ENCODE results near the gene DZIP1. TPM values are rescaled to one million over a fixed set of nuclear protein-coding genes. Genes with fewer than 3 reads are reported as not detected.

Gene DZIP1
- total and polyA plus RNA-seq, 12 donors: 6.7 to 16.7 (median 9.9) TPM

- DNase-seq: no peak
- intact Hi-C loops (cut with DNase I): no loop called here
- no peaks in the 10 kb centered on the region for H3K9me3 ChIP-seq (replicated peaks in 1 of 3)
- no peak overlapping the region for H3K4me3 ChIP-seq
- H3K4me1 ChIP-seq (replicated peaks in 1 of 2): no peaks in the 10 kb centered on the region
- H3K36me3 ChIP-seq (replicated peaks in 1 of 2): no peaks in the 10 kb centered on the region
- no peak overlapping the region for H3K27ac ChIP-seq
- WGBS, 4 donors: 36 to 57% (median 47%) methylated on average over 1 of the region's 1 CpG
- no peaks in the 10 kb centered on the region for H3K27me3 ChIP-seq
- TF ChIP-seq CTCF (IDR thresholded peaks at IDR 0.05) (no peak), POLR2A (IDR thresholded peaks at IDR 0.05) (no peak)
Observed at GRCh38 chr13:95593462-95593861, 51.0 kb downstream of the DZIP1 start.

GRCh38 chr13:95588721-95589120, 55.8 kb downstream of the DZIP1 start:
- no peaks in the 10 kb centered on the region for H3K9me3 ChIP-seq (replicated peaks in 1 of 3)
- TF ChIP-seq CTCF (IDR thresholded peaks at IDR 0.05) (no peak), POLR2A (IDR thresholded peaks at IDR 0.05) (no peak)
- no peak overlapping the region for H3K27ac ChIP-seq
- no peak overlapping the region for H3K4me3 ChIP-seq
- H3K4me1 ChIP-seq (replicated peaks in 1 of 2): no peaks in the 10 kb centered on the region
- WGBS, 4 donors: 95 to 98% (median 96%) methylated on average over 2 of the region's 2 CpGs
- peaks cover 0 to 5% of the 10 kb centered on the region in 2 donors for H3K36me3 ChIP-seq (replicated peaks in 1 of 2)
- no peak for DNase-seq
- intact Hi-C loops (cut with DNase I): no loop called here
- H3K27me3 ChIP-seq: no peaks in the 10 kb centered on the region

- DNase-seq: no peak
- H3K27me3 ChIP-seq: no peaks in the 10 kb centered on the region
- H3K4me1 ChIP-seq (replicated peaks in 1 of 2): no peaks in the 10 kb centered on the region
- H3K9me3 ChIP-seq (replicated peaks in 1 of 3): no peaks in the 10 kb centered on the region
- intact Hi-C loops (cut with DNase I): no loop called here
- 85 to 91% (median 87%) methylated on average over 3 of the region's 3 CpGs for WGBS, 4 donors
- H3K36me3 ChIP-seq (replicated peaks in 1 of 2): peaks cover 0 to 5% of the 10 kb centered on the region in 2 donors
- no peak for TF ChIP-seq POLR2A (IDR thresholded peaks at IDR 0.05)
- TF ChIP-seq CTCF (IDR thresholded peaks at IDR 0.05): no peak
- no peak overlapping the region for H3K27ac ChIP-seq
- H3K4me3 ChIP-seq: no peak overlapping the region
Observed at GRCh38 chr13:95588134-95588533, 56.4 kb downstream of the DZIP1 start.

- Histone ChIP-seq H3K36me3 (replicated peaks in 1 of 2) (peaks cover 0 to 5% of the 10 kb centered on the region in 2 donors), H3K27ac (no peak overlapping the region), H3K27me3 (no peaks in the 10 kb centered on the region), H3K4me3 (no peak overlapping the region), H3K4me1 (replicated peaks in 1 of 2) (no peaks in the 10 kb centered on the region), H3K9me3 (replicated peaks in 1 of 3) (no peaks in the 10 kb centered on the region)
- TF ChIP-seq POLR2A (IDR thresholded peaks at IDR 0.05) (no peak), CTCF (IDR thresholded peaks at IDR 0.05) (no peak)
- intact Hi-C loops (cut with DNase I): no loop called here
- no peak for DNase-seq
- WGBS, 4 donors: 95 to 98% (median 96%) methylated on average over 4 of the region's 4 CpGs
Observed at GRCh38 chr13:95585867-95586266, 58.6 kb downstream of the DZIP1 start.

Measured in adrenal gland (tissue), 12 donors.